Panc1 (cell line): ENCODE results near the gene MMP23B.

ENCODE experiments used
- POLR2AphosphoS5 ChIP-seq: IDR thresholded peaks from 2 replicates; pipeline ENCODE4 v1.6.1; 2012; ENCODE audit warnings: mild to moderate bottlenecking, low read depth, low read length, moderate library complexity
- SIN3A ChIP-seq: IDR thresholded peaks from 2 replicates; pipeline ENCODE4 v1.6.1; 2012; ENCODE audit warnings: low read depth, mild to moderate bottlenecking, low read length, moderate library complexity, borderline replicate concordance; ENCODE audit not compliant: insufficient read depth
- TF ChIP-seq, protein P1 (sequence below): fragments of 450-650 bp; IDR thresholded peaks from 2 replicates; pipeline ENCODE4 v1.5.1; 2017; ENCODE audit warnings: mild to moderate bottlenecking

DNA sequence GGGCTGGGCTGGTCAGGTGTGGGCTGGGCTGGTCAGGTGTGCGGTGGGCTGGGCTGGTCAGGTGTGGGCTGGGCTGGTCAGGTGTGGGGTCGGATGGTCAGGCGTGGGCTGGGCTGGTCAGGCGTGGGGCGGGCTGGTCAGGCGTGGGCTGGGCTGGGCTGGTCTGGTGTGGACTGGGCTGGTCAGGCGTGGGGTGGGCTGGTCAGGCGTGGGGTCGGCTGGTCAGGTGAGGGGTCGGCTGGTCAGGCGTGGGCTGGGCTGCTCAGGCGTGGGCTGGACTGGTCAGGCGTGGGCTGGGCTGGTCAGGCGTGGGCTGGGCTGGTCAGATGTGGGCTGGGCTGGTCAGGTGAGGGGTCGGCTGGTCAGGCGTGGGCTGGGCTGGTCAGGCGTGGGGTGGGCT lies 26.2 kb upstream of the MMP23B start:
- no peak for TF ChIP-seq SIN3A
- no peak for TF ChIP-seq POLR2AphosphoS5
- TF ChIP-seq, protein P1, sequence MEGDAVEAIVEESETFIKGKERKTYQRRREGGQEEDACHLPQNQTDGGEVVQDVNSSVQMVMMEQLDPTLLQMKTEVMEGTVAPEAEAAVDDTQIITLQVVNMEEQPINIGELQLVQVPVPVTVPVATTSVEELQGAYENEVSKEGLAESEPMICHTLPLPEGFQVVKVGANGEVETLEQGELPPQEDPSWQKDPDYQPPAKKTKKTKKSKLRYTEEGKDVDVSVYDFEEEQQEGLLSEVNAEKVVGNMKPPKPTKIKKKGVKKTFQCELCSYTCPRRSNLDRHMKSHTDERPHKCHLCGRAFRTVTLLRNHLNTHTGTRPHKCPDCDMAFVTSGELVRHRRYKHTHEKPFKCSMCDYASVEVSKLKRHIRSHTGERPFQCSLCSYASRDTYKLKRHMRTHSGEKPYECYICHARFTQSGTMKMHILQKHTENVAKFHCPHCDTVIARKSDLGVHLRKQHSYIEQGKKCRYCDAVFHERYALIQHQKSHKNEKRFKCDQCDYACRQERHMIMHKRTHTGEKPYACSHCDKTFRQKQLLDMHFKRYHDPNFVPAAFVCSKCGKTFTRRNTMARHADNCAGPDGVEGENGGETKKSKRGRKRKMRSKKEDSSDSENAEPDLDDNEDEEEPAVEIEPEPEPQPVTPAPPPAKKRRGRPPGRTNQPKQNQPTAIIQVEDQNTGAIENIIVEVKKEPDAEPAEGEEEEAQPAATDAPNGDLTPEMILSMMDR, result no peak
